ENCODE measurements around the gene HSBP1L1.
A peak's percentile ranks its signal among the peaks of the same experiment; 100 is the strongest.
"Not testable (repeated sequence)": the region's sequence is repeated elsewhere in the genome, so short reads cannot be mapped to it uniquely, and the experiment has no call there.

HSBP1L1 gene

GRCh38 chr18:79987566-79987965 lies 23.1 kb downstream of the HSBP1L1 start:
- DNase-seq (ENCODE audit: low read depth in 2 of 2), result no peak

GRCh38 chr18:79988071-79988450 lies 23.6 kb downstream of the HSBP1L1 start:
- DNase-seq (ENCODE audit: low read depth in 2 of 2), result peak; percentile 45 to 54

- DNase-seq (ENCODE audit: low read depth in 2 of 2), result peak; percentile 78 to 82
Observed at GRCh38 chr18:79988451-79989194, 24.2 kb downstream of the HSBP1L1 start, which contains the start of gene TXNL4A. TXNL4A (minus strand) TSS chr18:79988563; CDS start chr18:79988392, 171 bp downstream.

GRCh38 chr18:79989195-79989497 lies 24.7 kb downstream of the HSBP1L1 start:
- no peak for DNase-seq (ENCODE audit: low read depth in 2 of 2)

GRCh38 chr18:79991494-79991893 lies 27.1 kb downstream of the HSBP1L1 start:
- no peak for DNase-seq (ENCODE audit: low read depth in 2 of 2)

GRCh38 chr18:79999701-80000100 lies 35.3 kb downstream of the HSBP1L1 start:
- DNase-seq (ENCODE audit: low read depth in 2 of 2), result not testable (repeated sequence)

- DNase-seq (ENCODE audit: low read depth in 2 of 2), result no peak
Observed at GRCh38 chr18:80000877-80001276, 36.4 kb downstream of the HSBP1L1 start.

GRCh38 chr18:80002468-80002867 lies 38.0 kb downstream of the HSBP1L1 start:
- no peak for DNase-seq (ENCODE audit: low read depth in 2 of 2)

GRCh38 chr18:80004600-80005342 lies 40.3 kb downstream of the HSBP1L1 start:
- no peak for DNase-seq (ENCODE audit: low read depth in 2 of 2)

- no peak for DNase-seq (ENCODE audit: low read depth in 2 of 2)
Observed at GRCh38 chr18:80006724-80007123, 42.3 kb downstream of the HSBP1L1 start.

- no peak for DNase-seq (ENCODE audit: low read depth in 2 of 2)
Observed at GRCh38 chr18:80009661-80010550, 45.5 kb downstream of the HSBP1L1 start.

GRCh38 chr18:80010551-80010906 lies 46.1 kb downstream of the HSBP1L1 start:
- no peak for DNase-seq (ENCODE audit: low read depth in 2 of 2)

GRCh38 chr18:80011496-80012137 lies 47.2 kb downstream of the HSBP1L1 start:
- DNase-seq (ENCODE audit: low read depth in 2 of 2), result not testable (repeated sequence)

- no peak for DNase-seq (ENCODE audit: low read depth in 2 of 2)
Observed at GRCh38 chr18:80012714-80013113, 48.3 kb downstream of the HSBP1L1 start.

Measured in stimulated activated CD4-positive, alpha-beta T cell treated with anti-CD3 and anti-CD28 coated beads, Interleukin-4, amount 100 ng/mL, for 48 hours (primary cell).